ENCODE data around the gene FAM20C. TPM values are rescaled to one million over a fixed set of nuclear protein-coding genes. Genes with fewer than 3 reads are reported as not detected.

The FAM20C gene
- total RNA-seq, 1 donor from 2014 or later = 90.8 TPM

DNA sequence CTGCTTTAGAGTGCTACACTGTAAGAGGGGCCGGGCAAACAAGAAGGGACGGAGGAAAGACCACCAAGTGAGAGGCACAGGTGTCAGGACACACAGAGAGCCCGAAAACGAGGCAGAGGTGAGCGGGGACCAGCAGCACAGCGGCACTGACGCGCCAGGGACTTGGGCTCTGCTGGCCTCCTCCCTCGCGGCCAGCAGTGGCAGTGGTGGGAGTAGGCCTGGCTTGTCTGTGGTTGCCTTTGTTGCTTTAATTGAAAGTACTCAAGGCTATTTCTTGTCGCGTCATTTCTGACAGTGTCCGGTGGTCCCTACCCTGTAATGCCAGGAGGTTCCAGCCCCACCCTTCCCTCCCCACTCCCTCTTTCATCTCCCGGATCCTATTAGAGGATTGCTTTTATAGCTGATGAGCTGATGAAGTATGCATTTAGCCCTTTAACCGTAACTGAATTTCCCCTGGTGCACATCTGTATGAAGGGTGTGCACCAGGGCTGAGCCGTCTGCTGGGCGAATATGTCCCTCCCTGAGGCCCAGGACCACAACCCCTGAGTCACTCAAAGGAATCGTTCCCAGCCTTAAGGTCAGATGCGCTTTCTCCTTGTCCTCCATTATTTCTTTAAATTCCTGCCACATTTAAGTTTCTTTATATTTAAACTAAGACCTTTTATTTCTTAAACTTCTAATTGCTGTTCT lies 39.5 kb upstream of the FAM20C start:
- peaks cover 0 to 7% of the 10 kb centered on the region in 2 donors for H3K4me1 ChIP-seq
- no peak overlapping the region for H3K4me3 ChIP-seq
- no peaks in the 10 kb centered on the region for H3K27me3 ChIP-seq
- DNase-seq (ENCODE audit: low spot score in 2 of 2) = no peak
- no peak overlapping the region for H3K27ac ChIP-seq
- H3K9me3 ChIP-seq = no peaks in the 10 kb centered on the region
- TF ChIP-seq, protein P1, sequence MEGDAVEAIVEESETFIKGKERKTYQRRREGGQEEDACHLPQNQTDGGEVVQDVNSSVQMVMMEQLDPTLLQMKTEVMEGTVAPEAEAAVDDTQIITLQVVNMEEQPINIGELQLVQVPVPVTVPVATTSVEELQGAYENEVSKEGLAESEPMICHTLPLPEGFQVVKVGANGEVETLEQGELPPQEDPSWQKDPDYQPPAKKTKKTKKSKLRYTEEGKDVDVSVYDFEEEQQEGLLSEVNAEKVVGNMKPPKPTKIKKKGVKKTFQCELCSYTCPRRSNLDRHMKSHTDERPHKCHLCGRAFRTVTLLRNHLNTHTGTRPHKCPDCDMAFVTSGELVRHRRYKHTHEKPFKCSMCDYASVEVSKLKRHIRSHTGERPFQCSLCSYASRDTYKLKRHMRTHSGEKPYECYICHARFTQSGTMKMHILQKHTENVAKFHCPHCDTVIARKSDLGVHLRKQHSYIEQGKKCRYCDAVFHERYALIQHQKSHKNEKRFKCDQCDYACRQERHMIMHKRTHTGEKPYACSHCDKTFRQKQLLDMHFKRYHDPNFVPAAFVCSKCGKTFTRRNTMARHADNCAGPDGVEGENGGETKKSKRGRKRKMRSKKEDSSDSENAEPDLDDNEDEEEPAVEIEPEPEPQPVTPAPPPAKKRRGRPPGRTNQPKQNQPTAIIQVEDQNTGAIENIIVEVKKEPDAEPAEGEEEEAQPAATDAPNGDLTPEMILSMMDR (IDR thresholded peaks at IDR 0.05) = no peak
- no peaks in the 10 kb centered on the region for H3K36me3 ChIP-seq
- intact Hi-C loops (cut with DNase I) = no loop called here

DNA sequence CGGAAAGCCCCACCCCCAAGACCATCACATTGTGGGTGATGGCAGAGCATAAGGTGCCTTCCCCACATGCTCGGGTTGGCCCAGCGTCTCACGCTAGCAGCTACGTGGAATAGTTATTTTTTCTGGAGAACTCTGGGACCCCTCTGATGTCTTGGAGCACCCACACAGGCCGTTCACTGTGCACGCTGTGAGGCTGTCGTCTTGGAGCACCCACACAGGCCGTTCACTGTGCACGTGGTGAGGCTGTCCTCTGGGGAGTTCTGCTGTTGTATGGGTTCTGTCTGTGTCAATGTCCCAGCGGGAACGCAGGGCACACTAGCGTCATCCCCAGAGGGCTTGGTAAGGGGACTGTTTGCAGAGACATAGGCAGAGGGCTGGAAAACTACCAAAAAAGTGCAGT lies 38.8 kb upstream of the FAM20C start:
- no peak for DNase-seq (ENCODE audit: low spot score in 2 of 2)
- Histone ChIP-seq H3K4me3 (no peak overlapping the region), H3K4me1 (peaks cover 0 to 7% of the 10 kb centered on the region in 2 donors), H3K27ac (no peak overlapping the region), H3K27me3 (no peaks in the 10 kb centered on the region), H3K36me3 (no peaks in the 10 kb centered on the region), H3K9me3 (no peaks in the 10 kb centered on the region)
- intact Hi-C loops (cut with DNase I) = no loop called here
- TF ChIP-seq, protein P1 (IDR thresholded peaks at IDR 0.05) = no peak

DNA sequence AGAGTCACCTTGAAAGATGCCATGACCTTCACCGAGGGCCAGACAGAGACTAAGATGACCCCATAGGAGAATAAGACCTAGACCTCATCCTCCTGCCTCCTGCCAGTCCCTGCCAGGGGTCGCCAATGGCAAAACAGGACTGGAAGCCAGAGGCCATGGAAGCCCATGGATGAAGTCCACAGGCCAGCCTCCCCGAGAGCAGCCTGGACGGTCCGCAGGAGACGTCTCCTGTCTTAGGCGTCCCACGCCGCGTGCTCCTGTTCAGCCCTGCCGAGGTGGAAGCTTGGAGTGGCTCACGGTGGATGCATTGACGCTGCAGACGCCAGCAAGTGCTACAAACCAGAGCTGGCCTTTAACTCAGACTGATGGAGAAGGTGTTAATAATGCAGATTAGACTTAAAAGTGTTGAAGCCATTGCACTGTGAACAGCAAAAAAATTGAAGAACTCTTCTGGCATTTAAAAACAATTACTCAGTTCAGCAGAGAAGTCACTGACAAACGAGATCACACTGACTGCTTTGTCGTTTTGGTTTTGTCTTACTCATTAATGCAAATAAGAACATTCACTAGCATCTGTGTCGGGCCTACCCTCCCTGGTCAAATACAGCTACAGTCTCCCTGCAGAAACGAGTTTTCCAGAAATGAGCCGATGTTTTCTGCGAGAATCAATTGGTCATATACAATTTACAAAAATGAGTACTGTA lies 38.1 kb upstream of the FAM20C start:
- no peaks in the 10 kb centered on the region for H3K9me3 ChIP-seq
- no peak for DNase-seq (ENCODE audit: low spot score in 2 of 2)
- no peaks in the 10 kb centered on the region for H3K36me3 ChIP-seq
- H3K4me3 ChIP-seq = no peak overlapping the region
- no peaks in the 10 kb centered on the region for H3K27me3 ChIP-seq
- H3K27ac ChIP-seq = no peak overlapping the region
- H3K4me1 ChIP-seq = peaks cover 0 to 7% of the 10 kb centered on the region in 2 donors
- TF ChIP-seq, protein P1 (IDR thresholded peaks at IDR 0.05) = no peak
- intact Hi-C loops (cut with DNase I) = no loop called here

DNA sequence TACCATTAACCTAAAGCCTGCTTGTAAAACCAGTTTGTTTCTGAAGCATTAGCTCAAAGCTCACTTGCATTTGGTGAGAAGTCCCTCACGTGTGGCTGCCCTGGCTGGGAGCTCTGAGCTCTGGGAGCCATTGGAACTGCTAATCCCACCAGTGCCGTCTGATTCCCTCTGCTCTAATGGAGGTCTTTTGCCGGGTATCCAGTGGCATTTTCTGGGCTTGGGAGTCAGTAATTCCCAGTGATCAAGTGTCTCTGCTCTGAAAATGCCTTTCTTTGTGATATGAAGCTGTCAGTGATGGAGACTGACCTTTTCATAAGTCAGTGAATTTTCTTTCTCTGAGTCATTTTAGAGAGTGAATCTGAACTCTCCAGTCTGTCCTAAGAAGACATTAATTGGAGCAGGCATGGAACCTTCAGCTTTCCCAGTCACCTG lies 36.9 kb upstream of the FAM20C start:
- H3K9me3 ChIP-seq = no peaks in the 10 kb centered on the region
- H3K36me3 ChIP-seq = no peaks in the 10 kb centered on the region
- no peak overlapping the region for H3K27ac ChIP-seq
- no peaks in the 10 kb centered on the region for H3K27me3 ChIP-seq
- no peak overlapping the region for H3K4me3 ChIP-seq
- TF ChIP-seq, protein P1 (IDR thresholded peaks at IDR 0.05) = no peak
- intact Hi-C loops (cut with DNase I) = no loop called here
- no peaks in the 10 kb centered on the region for H3K4me1 ChIP-seq
- no peak for DNase-seq (ENCODE audit: low spot score in 2 of 2)

DNA sequence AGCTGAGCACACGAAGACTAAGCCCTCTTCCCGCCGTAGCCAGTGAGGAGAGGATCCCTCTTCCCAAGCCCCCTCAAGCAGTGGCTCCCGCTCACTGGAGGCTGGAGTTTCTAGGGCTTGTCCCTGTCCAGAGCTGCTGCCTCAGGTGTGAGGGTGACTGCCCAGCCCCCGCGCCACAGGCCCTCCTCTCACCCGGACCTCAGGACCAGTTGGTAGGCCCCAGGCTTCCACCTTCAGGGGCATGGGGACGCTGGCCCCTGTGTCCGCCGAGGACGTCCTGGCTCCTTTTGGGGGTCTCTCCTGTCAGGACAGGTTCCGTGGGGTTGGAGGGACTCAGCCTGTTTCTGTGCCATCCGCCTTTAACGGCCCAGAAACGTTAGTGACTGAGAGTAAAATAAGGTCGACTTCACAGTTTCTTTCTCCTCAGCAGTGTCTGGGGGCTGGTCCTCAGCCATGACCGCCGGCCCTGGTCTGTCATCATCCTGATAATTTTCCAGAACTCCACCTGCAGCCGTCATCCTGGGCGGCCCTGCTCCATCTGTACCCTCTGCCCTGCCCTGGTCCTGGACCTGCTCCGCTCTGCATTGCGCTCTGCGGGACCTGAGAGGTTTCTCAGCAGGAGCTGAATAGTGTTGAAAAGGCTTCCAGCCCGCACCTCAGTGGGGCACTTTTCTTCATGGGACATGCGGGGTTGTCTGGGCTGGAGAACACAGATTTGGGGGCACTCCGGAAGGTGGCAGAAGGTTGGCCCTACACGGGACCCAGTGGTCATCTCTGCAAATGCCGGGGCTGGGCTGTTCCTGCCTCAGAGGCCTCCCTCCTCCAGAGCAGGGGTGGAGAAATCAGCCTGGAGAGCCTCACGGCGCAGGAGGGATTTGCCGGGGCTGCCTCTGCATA lies 36.0 kb upstream of the FAM20C start:
- no peak overlapping the region for H3K27ac ChIP-seq

More for the DNA sequence above, 36.0 kb upstream of the FAM20C start:
- H3K4me3 ChIP-seq = no peak overlapping the region
- TF ChIP-seq, protein P1 (IDR thresholded peaks at IDR 0.05) = no peak
- no peaks in the 10 kb centered on the region for H3K9me3 ChIP-seq
- H3K36me3 ChIP-seq = no peaks in the 10 kb centered on the region
- no peaks in the 10 kb centered on the region for H3K27me3 ChIP-seq
- no peaks in the 10 kb centered on the region for H3K4me1 ChIP-seq
- DNase-seq (ENCODE audit: low spot score in 2 of 2) = no peak
- intact Hi-C loops (cut with DNase I) = no loop called here
